ENCODE measurements around the gene STARD3.

STARD3 gene

GRCh38 chr17:39638317-39638716 lies 1.4 kb downstream of the STARD3 start:
- TF ChIP-seq, protein P1, sequence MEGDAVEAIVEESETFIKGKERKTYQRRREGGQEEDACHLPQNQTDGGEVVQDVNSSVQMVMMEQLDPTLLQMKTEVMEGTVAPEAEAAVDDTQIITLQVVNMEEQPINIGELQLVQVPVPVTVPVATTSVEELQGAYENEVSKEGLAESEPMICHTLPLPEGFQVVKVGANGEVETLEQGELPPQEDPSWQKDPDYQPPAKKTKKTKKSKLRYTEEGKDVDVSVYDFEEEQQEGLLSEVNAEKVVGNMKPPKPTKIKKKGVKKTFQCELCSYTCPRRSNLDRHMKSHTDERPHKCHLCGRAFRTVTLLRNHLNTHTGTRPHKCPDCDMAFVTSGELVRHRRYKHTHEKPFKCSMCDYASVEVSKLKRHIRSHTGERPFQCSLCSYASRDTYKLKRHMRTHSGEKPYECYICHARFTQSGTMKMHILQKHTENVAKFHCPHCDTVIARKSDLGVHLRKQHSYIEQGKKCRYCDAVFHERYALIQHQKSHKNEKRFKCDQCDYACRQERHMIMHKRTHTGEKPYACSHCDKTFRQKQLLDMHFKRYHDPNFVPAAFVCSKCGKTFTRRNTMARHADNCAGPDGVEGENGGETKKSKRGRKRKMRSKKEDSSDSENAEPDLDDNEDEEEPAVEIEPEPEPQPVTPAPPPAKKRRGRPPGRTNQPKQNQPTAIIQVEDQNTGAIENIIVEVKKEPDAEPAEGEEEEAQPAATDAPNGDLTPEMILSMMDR (conservative IDR thresholded peaks at IDR 0.05): no peak
- no peak for TF ChIP-seq ZFX (IDR thresholded peaks at IDR 0.05)
- H3K27ac ChIP-seq: no peak overlapping the region

- no peak overlapping the region for H3K27ac ChIP-seq
- TF ChIP-seq, protein P1 (conservative IDR thresholded peaks at IDR 0.05): no peak
- no peak for TF ChIP-seq ZFX (IDR thresholded peaks at IDR 0.05)
Measured at GRCh38 chr17:39639043-39639442, 2.1 kb downstream of the STARD3 start.

GRCh38 chr17:39639566-39640458 lies 2.9 kb downstream of the STARD3 start:
- H3K27ac ChIP-seq: no peak overlapping the region

GRCh38 chr17:39640591-39641031 lies 3.7 kb downstream of the STARD3 start:
- no peak overlapping the region for H3K27ac ChIP-seq
- TF ChIP-seq, protein P1 (conservative IDR thresholded peaks at IDR 0.05): no peak
- TF ChIP-seq ZFX (IDR thresholded peaks at IDR 0.05): no peak

More at GRCh38 chr17:39639566-39640458, 2.9 kb downstream of the STARD3 start:
- TF ChIP-seq, protein P1 (conservative IDR thresholded peaks at IDR 0.05): no peak
- TF ChIP-seq ZFX (IDR thresholded peaks at IDR 0.05): no peak

- no peak overlapping the region for H3K27ac ChIP-seq
- TF ChIP-seq, protein P1 (conservative IDR thresholded peaks at IDR 0.05): no peak
- no peak for TF ChIP-seq ZFX (IDR thresholded peaks at IDR 0.05)
Measured at GRCh38 chr17:39641097-39641496, 4.2 kb downstream of the STARD3 start.

GRCh38 chr17:39641883-39642282 lies 4.9 kb downstream of the STARD3 start:
- TF ChIP-seq ZFX (IDR thresholded peaks at IDR 0.05): no peak
- TF ChIP-seq, protein P1 (conservative IDR thresholded peaks at IDR 0.05): no peak
- H3K27ac ChIP-seq: no peak overlapping the region

- no peak for TF ChIP-seq ZFX (IDR thresholded peaks at IDR 0.05)
- TF ChIP-seq, protein P1 (conservative IDR thresholded peaks at IDR 0.05): no peak
- no peak overlapping the region for H3K27ac ChIP-seq
Measured at GRCh38 chr17:39642291-39643074, 5.5 kb downstream of the STARD3 start.

All from C4-2B (cell line).